H1 (cell line): Measurements from ENCODE around the gene SMC3. TPM values are rescaled to one million over a fixed set of nuclear protein-coding genes. Genes with fewer than 3 reads are reported as not detected.

ENCODE experiments used
- CTCF ChIA-PET: fragments of 300-600 bp; sonication (Branson Sonifier 250); formaldehyde crosslinking; loops from one replicate; lab custom pipeline; 2021; ENCODE audit not compliant: partially characterized antibody; lab: Charles Lee
- POLR2A ChIA-PET: fragments of 300-600 bp; sonication (Branson Sonifier 250); formaldehyde crosslinking; loops from one replicate; lab custom pipeline; 2021; ENCODE audit warnings: inconsistent platforms; ENCODE audit not compliant: partially characterized antibody; lab: Charles Lee
- DNase-seq, 2 experiments: peaks; one replicate each; pipeline versions ENCODE4 v3.0.0 to v3.0.0-alpha.2; 2010 to 2022; ENCODE audit warnings: low spot score in 2 of 2, low read depth in 1 of 2, mixed read lengths in 1 of 2
- FAIRE-seq: peaks from 2 replicates; lab custom pipeline; 2011; peaks lifted over from hg19 to GRCh38; lab: Jason Lieb, UNC
- H2AFZ ChIP-seq: 2 replicates; pipeline ENCODE4 v1.8.1; 2012; ENCODE audit warnings: low read length, inconsistent platforms
- H2AK5ac ChIP-seq: 2 replicates; pipeline ENCODE4 v1.6.1; 2013; ENCODE audit warnings: low read depth, low read length
- H2BK120ac ChIP-seq: replicated peaks from 2 replicates; pipeline ENCODE3; 2013; ENCODE audit warnings: low read depth, low read length, inconsistent platforms
- H2BK12ac ChIP-seq: 2 replicates; pipeline ENCODE4 v1.6.1; 2013; ENCODE audit warnings: low read depth, low read length
- H2BK15ac ChIP-seq: 2 replicates; pipeline ENCODE4 v1.6.1; 2013; ENCODE audit warnings: low read length
- H2BK20ac ChIP-seq: 2 replicates; pipeline ENCODE4 v1.6.1; 2013; ENCODE audit warnings: low read length
- H2BK5ac ChIP-seq: 2 replicates; pipeline ENCODE4 v1.6.1; 2013; ENCODE audit warnings: low read depth, low read length
- H3K14ac ChIP-seq: 2 replicates; pipeline ENCODE4 v1.6.1; 2013; ENCODE audit warnings: inconsistent platforms; ENCODE audit not compliant: insufficient read length
- H3K18ac ChIP-seq: 2 replicates; pipeline ENCODE4 v1.6.1; 2013; ENCODE audit warnings: low read length; ENCODE audit errors: extremely low read depth
- H3K23ac ChIP-seq: 2 replicates; pipeline ENCODE4 v1.6.1; 2013; ENCODE audit warnings: inconsistent platforms; ENCODE audit not compliant: insufficient read length
- H3K23me2 ChIP-seq: 2 replicates; pipeline ENCODE4 v1.6.1; 2013; ENCODE audit warnings: low read depth, low read length
- H3K27ac ChIP-seq: 2 replicates; pipeline ENCODE4 v1.6.1; 2011; ENCODE audit warnings: low read depth, low read length, inconsistent platforms
- H3K27me3 ChIP-seq, 4 experiments: replicated peaks in 1 of 4; 1 replicate in 1 of 4; 2 replicates in 3 of 4; pipeline versions ENCODE4 v1.6.1 to v1.8.1; 2011 to 2013; ENCODE audit warnings: low read length in 3 of 4, mild to moderate bottlenecking in 3 of 4, inconsistent platforms in 2 of 4, mixed read lengths in 2 of 4, moderate library complexity in 1 of 4; ENCODE audit not compliant: control insufficient read depth in 3 of 4, insufficient read depth in 3 of 4; ENCODE audit errors: extremely low read depth in 1 of 4
- H3K36me3 ChIP-seq, 4 experiments: 2 replicates each; pipeline versions ENCODE4 v1.6.1 to v1.8.1; 2011 to 2013; ENCODE audit warnings: mild to moderate bottlenecking in 4 of 4, low read length in 3 of 4, moderate library complexity in 2 of 4, control low read depth in 1 of 4, inconsistent platforms in 1 of 4; ENCODE audit not compliant: insufficient read depth in 4 of 4, control insufficient read depth in 2 of 4
- H3K4ac ChIP-seq: replicated peaks from 2 replicates; pipeline ENCODE3; 2013; ENCODE audit warnings: low read length, low read depth, mixed read lengths, inconsistent platforms; ENCODE audit not compliant: insufficient read length
- H3K4me1 ChIP-seq, 4 experiments: replicated peaks in 1 of 4; 1 replicate in 1 of 4; 2 replicates in 3 of 4; pipeline versions ENCODE4 v1.6.1 to v1.8.1; 2011 to 2013; ENCODE audit warnings: low read length in 3 of 4, inconsistent platforms in 2 of 4, mixed read lengths in 1 of 4; ENCODE audit not compliant: insufficient read depth in 4 of 4, control insufficient read depth in 3 of 4
- H3K4me2 ChIP-seq, 2 experiments: 2 replicates each; pipeline versions ENCODE4 v1.6.1 to v1.8.1; 2011 to 2013; ENCODE audit warnings: low read depth in 2 of 2, low read length in 2 of 2, control low read depth in 1 of 2, inconsistent platforms in 1 of 2, mild to moderate bottlenecking in 1 of 2; ENCODE audit not compliant: insufficient read depth in 1 of 2
- H3K4me3 ChIP-seq, 4 experiments: fragments of 200-600, 300-600 bp in 1 of 4; sonication (generic), shearing (Covaris generic), sonication (Bioruptor Twin) in 1 of 4; 2 replicates each; pipeline versions ENCODE4 v1.5.1 to v1.8.1; 2011 to 2016; ENCODE audit warnings: low read length in 4 of 4, low read depth in 3 of 4, control low read depth in 2 of 4, inconsistent platforms in 2 of 4, mild to moderate bottlenecking in 2 of 4, mixed read lengths in 1 of 4, moderate library complexity in 1 of 4; ENCODE audit not compliant: insufficient read depth in 2 of 4; ENCODE audit errors: extremely low read depth in 1 of 4
- H3K56ac ChIP-seq: replicated peaks from 2 replicates; pipeline ENCODE3; 2013; ENCODE audit warnings: low read depth, mild to moderate bottlenecking, mixed read lengths, low read length, inconsistent platforms; ENCODE audit not compliant: insufficient read length
- H3K79me1 ChIP-seq: 2 replicates; pipeline ENCODE4 v1.6.1; 2013; ENCODE audit warnings: low read depth, low read length, control low read depth
- H3K79me2 ChIP-seq, 2 experiments: 2 replicates each; pipeline versions ENCODE4 v1.6.1 to v1.8.1; 2012 to 2013; ENCODE audit warnings: low read length in 2 of 2, mild to moderate bottlenecking in 2 of 2, inconsistent platforms in 1 of 2; ENCODE audit not compliant: insufficient read depth in 2 of 2, control insufficient read depth in 1 of 2
- H3K9ac ChIP-seq, 4 experiments: replicated peaks in 1 of 4; 1 replicate in 1 of 4; 2 replicates in 3 of 4; pipeline versions ENCODE4 v1.6.1 to v1.8.1; 2011 to 2013; ENCODE audit warnings: low read depth in 3 of 4, low read length in 3 of 4, control low read depth in 2 of 4, mild to moderate bottlenecking in 2 of 4, moderate library complexity in 2 of 4, inconsistent platforms in 1 of 4; ENCODE audit errors: extremely low read depth in 1 of 4
- H3K9me3 ChIP-seq, 2 experiments: 2 replicates each; pipeline versions ENCODE4 v1.6.1 to v1.8.1; 2012 to 2013; ENCODE audit warnings: mild to moderate bottlenecking in 2 of 2, moderate library complexity in 2 of 2, control low read depth in 1 of 2, inconsistent platforms in 1 of 2, low read depth in 1 of 2, low read length in 1 of 2, mixed read lengths in 1 of 2; ENCODE audit not compliant: insufficient read depth in 2 of 2
- H4K20me1 ChIP-seq, 2 experiments: replicated peaks in 1 of 2; 2 replicates each; pipeline versions ENCODE3 to v1.8.1; 2011 to 2013; ENCODE audit warnings: inconsistent platforms in 2 of 2, low read length in 2 of 2, mild to moderate bottlenecking in 1 of 2; ENCODE audit not compliant: insufficient read depth in 2 of 2, control insufficient read depth in 1 of 2
- H4K5ac ChIP-seq: 2 replicates; pipeline ENCODE4 v1.6.1; 2013; ENCODE audit warnings: low read length, low read depth, mixed read lengths, inconsistent platforms; ENCODE audit not compliant: insufficient read length
- H4K8ac ChIP-seq: 2 replicates; pipeline ENCODE4 v1.8.0; 2013; ENCODE audit warnings: mild to moderate bottlenecking, moderate library complexity, low read length, inconsistent platforms; ENCODE audit not compliant: insufficient read depth; ENCODE audit errors: extremely low read depth
- H4K91ac ChIP-seq: replicated peaks from 2 replicates; pipeline ENCODE3; 2013; ENCODE audit warnings: low read length, mixed read lengths, inconsistent platforms; ENCODE audit not compliant: insufficient read length
- BACH1 ChIP-seq: IDR thresholded peaks from 2 replicates; pipeline ENCODE4 v1.6.1; 2012; ENCODE audit warnings: low read length, improper control_type of control experiment
- CBX8 ChIP-seq: fragments of 300-800, 300-1000 bp; sonication (generic); IDR thresholded peaks from 2 replicates; pipeline ENCODE4 v1.7.1; 2016; ENCODE audit warnings: low read depth, low read length, borderline replicate concordance
- CHD2 ChIP-seq: IDR thresholded peaks from 2 replicates; pipeline ENCODE4 v1.6.1; 2012; ENCODE audit warnings: low read length, improper control_type of control experiment
- FOSL1 ChIP-seq: IDR thresholded peaks from 2 replicates; pipeline ENCODE4 v1.6.1; 2011; ENCODE audit warnings: mild to moderate bottlenecking, low read depth, low read length, moderate library complexity; ENCODE audit not compliant: insufficient read depth
- POLR2AphosphoS5 ChIP-seq: IDR thresholded peaks from 2 replicates; pipeline ENCODE4 v1.6.1; 2011; ENCODE audit warnings: low read depth, low read length
- POU5F1 ChIP-seq: IDR thresholded peaks from 2 replicates; pipeline ENCODE4 v1.6.1; 2011; ENCODE audit warnings: low read depth, mild to moderate bottlenecking, low read length, moderate library complexity
- RFX5 ChIP-seq: IDR thresholded peaks from 2 replicates; pipeline ENCODE4 v1.6.1; 2011; ENCODE audit warnings: low read depth, low read length, improper control_type of control experiment, borderline replicate concordance
- RNF2 ChIP-seq: fragments of 200-900, 300-1000 bp; sonication (generic); IDR thresholded peaks from 2 replicates; pipeline ENCODE4 v1.7.1; 2016; ENCODE audit warnings: borderline replicate concordance, low read depth, mild to moderate bottlenecking, antibody characterized with exemption, low read length; ENCODE audit not compliant: poor library complexity, severe bottlenecking; ENCODE audit errors: missing control alignments
- SUZ12 ChIP-seq: fragments of 200-600 bp; sonication (generic); IDR thresholded peaks from 2 replicates; pipeline ENCODE4 v1.6.1; 2012; ENCODE audit warnings: mild to moderate bottlenecking, inconsistent platforms, low read length, moderate library complexity, mixed read lengths
- YY1 ChIP-seq: IDR thresholded peaks from 2 replicates; pipeline ENCODE4 v1.6.1; 2011; ENCODE audit warnings: low read depth, mild to moderate bottlenecking, low read length
- WGBS, 2 experiments: shearing (Covaris generic) in 1 of 2; methylation state at CpG; one replicate each; pipeline versions ENCODE4 v1.1.6 to v1.1.7; 2013 to 2015; ENCODE audit warnings: low lambda C conversion rate in 2 of 2, mixed read lengths in 2 of 2, inconsistent platforms in 1 of 2, low coverage in 1 of 2, missing lambda C conversion rate in 1 of 2; ENCODE audit not compliant: insufficient replicate concordance in 2 of 2, insufficient coverage in 1 of 2, insufficient read length in 1 of 2; ENCODE audit errors: extremely low coverage in 1 of 2, missing lambda C conversion rate in 1 of 2; 5-methylcytosine and 5-hydroxymethylcytosine counted together
- polyA plus RNA-seq, 7 experiments: library from polyadenylated mRNA; depleted of rRNA in 3 of 7; stranded (reverse) in 5 of 7; unstranded in 2 of 7; fragments of >200 nt in 5 of 7; fragments of 200-250 nt in 2 of 7; gene quantifications; 1 replicate in 5 of 7; 2 replicates in 1 of 7; 4 replicates in 1 of 7; pipeline versions ENCODE4 v1.2.1 to v1.2.3, GENCODE V29; 2011 to 2013; ENCODE audit warnings: missing spikeins in 2 of 7, mixed read lengths in 2 of 7
- total RNA-seq: library from RNA; stranded (reverse); fragmentation: NEBNext Ultra II Directional; extraction: Animal tissue kit (Norgen Biotek cat#: 25700); gene quantifications from 2 replicates; pipeline ENCODE4 v1.2.1, GENCODE V29; 2021
- TF ChIP-seq, protein P1 (sequence below): IDR thresholded peaks from 2 replicates; pipeline ENCODE4 v1.6.1; 2012; ENCODE audit warnings: inconsistent platforms
- TF ChIP-seq, protein P2 (sequence below): IDR thresholded peaks from 2 replicates; pipeline ENCODE4 v1.6.1; 2012; ENCODE audit warnings: low read length, inconsistent platforms

Gene SMC3
- total and polyA plus RNA-seq, 2 of the 8 experiments (the other 6 are each of a cell fraction or from before 2014, with no cell fraction given): 12.7 to 93.4 TPM

GRCh38 chr10:110524859-110525232 is 42.6 kb upstream of the SMC3 start:
- Histone ChIP-seq H3K4ac (no peak overlapping the region), H3K79me2 (no peaks in the 10 kb centered on the region), H2BK20ac (no peak overlapping the region), H4K91ac (no peak overlapping the region), H2BK12ac (no peak overlapping the region), H3K36me3 (no peaks in the 10 kb centered on the region), H4K8ac (no peak overlapping the region), H3K27me3 (no peaks in the 10 kb centered on the region; a peak in 1 of 7 replicates), H3K56ac (no peak overlapping the region), H3K4me2 (no peak overlapping the region), H4K20me1 (no peaks in the 10 kb centered on the region), H3K4me3 (no peak overlapping the region), H2AFZ (no peak overlapping the region), H3K9me3 (no peaks in the 10 kb centered on the region), H3K23ac (no peak overlapping the region), H2BK5ac (no peak overlapping the region), H3K9ac (no peak overlapping the region), H3K79me1 (no peaks in the 10 kb centered on the region), H4K5ac (no peak overlapping the region), H3K18ac (no peak overlapping the region), H3K27ac (no peak overlapping the region), H3K23me2 (no peaks in the 10 kb centered on the region; the same call in 1 of the 2 replicates), H2AK5ac (no peak overlapping the region), H3K4me1 (peaks cover 2 to 9% (median 4%) of the 10 kb centered on the region in 4 experiments; a peak in 5 of 7 replicates), H2BK15ac (no peak overlapping the region), H3K14ac (no peak overlapping the region), H2BK120ac (no peak overlapping the region)
- WGBS, 2 experiments: 83% methylated on average over 2 of the region's 2 CpGs; no CpG with 5 or more reads in 1 of the 2 experiments
- ChIA-PET CTCF (interaction anchor here (1.2 kb wide), 1 partner anchor 13 kb away, joined by 3 read pairs; no protein-coding TSS in a partner anchor), POLR2A (no interaction called here)
- DNase-seq: no peak
- FAIRE-seq: no peak
- TF ChIP-seq SUZ12 (no peak), RFX5 (no peak), CHD2 (no peak), FOSL1 (no peak), BACH1 (no peak), POU5F1 (no peak), RNF2 (no peak), CBX8 (no peak), YY1 (no peak), POLR2AphosphoS5 (no peak)
- TF ChIP-seq, protein P1, sequence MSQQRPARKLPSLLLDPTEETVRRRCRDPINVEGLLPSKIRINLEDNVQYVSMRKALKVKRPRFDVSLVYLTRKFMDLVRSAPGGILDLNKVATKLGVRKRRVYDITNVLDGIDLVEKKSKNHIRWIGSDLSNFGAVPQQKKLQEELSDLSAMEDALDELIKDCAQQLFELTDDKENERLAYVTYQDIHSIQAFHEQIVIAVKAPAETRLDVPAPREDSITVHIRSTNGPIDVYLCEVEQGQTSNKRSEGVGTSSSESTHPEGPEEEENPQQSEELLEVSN: no peak
- TF ChIP-seq, protein P2, sequence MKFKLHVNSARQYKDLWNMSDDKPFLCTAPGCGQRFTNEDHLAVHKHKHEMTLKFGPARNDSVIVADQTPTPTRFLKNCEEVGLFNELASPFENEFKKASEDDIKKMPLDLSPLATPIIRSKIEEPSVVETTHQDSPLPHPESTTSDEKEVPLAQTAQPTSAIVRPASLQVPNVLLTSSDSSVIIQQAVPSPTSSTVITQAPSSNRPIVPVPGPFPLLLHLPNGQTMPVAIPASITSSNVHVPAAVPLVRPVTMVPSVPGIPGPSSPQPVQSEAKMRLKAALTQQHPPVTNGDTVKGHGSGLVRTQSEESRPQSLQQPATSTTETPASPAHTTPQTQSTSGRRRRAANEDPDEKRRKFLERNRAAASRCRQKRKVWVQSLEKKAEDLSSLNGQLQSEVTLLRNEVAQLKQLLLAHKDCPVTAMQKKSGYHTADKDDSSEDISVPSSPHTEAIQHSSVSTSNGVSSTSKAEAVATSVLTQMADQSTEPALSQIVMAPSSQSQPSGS: no peak
